C4-2B (cell line): ENCODE measurements around the gene PPL.

Experiments
- H3K27ac ChIP-seq: fragments of 450-650 bp; 2 replicates; pipeline ENCODE4 v1.5.1; 2017
- CTCF ChIP-seq: fragments of 450-650 bp; conservative IDR thresholded peaks from 2 replicates; pipeline ENCODE4 v1.5.1; 2017; ENCODE audit warnings: mild to moderate bottlenecking
- ZFX ChIP-seq: fragments of 450-650 bp; IDR thresholded peaks from 2 replicates; pipeline ENCODE4 v1.6.1; 2017

PPL gene

GRCh38 chr16:4922721-4923342 lies 14.1 kb downstream of the PPL start:
- H3K27ac ChIP-seq, result no peak overlapping the region

GRCh38 chr16:4920826-4921225 lies 16.1 kb downstream of the PPL start:
- TF ChIP-seq ZFX (no peak), CTCF (no peak)
- H3K27ac ChIP-seq, result no peak overlapping the region

More at GRCh38 chr16:4922721-4923342, 14.1 kb downstream of the PPL start:
- TF ChIP-seq ZFX (no peak), CTCF (no peak)

- H3K27ac ChIP-seq, result no peak overlapping the region
- TF ChIP-seq ZFX, result no peak
- TF ChIP-seq CTCF, result no peak
Measured at GRCh38 chr16:4918781-4919251, 18.1 kb downstream of the PPL start.

GRCh38 chr16:4917117-4917516 lies 19.8 kb downstream of the PPL start:
- no peak overlapping the region for H3K27ac ChIP-seq
- TF ChIP-seq ZFX, result no peak
- no peak for TF ChIP-seq CTCF

- no peak overlapping the region for H3K27ac ChIP-seq
- no peak for TF ChIP-seq ZFX
- no peak for TF ChIP-seq CTCF
Measured at GRCh38 chr16:4915226-4915761, 21.7 kb downstream of the PPL start.

GRCh38 chr16:4914528-4915225 lies 22.3 kb downstream of the PPL start:
- no peak overlapping the region for H3K27ac ChIP-seq
- TF ChIP-seq CTCF, result no peak
- no peak for TF ChIP-seq ZFX
